Progenitor cell of endocrine pancreas (in vitro differentiated cells): ENCODE measurements around the gene CD4. TPM values are rescaled to one million over a fixed set of nuclear protein-coding genes. Genes with fewer than 3 reads are reported as not detected.

Experiments
- DNase-seq: peaks from one replicate; pipeline ENCODE4 v3.0.0; 2021; ENCODE audit warnings: low spot score; ENCODE audit not compliant: unreplicated experiment
- H3K27ac Mint-ChIP-seq: 2 replicates; pipeline ENCODE4 v1.8.0; 2021; ENCODE audit warnings: mild to moderate bottlenecking, moderate library complexity, mixed read lengths
- H3K27me3 Mint-ChIP-seq: 2 replicates; pipeline ENCODE4 v1.8.0; 2021; ENCODE audit warnings: mixed read lengths
- H3K36me3 Mint-ChIP-seq: 2 replicates; pipeline ENCODE4 v1.8.0; 2022; ENCODE audit warnings: mixed read lengths; ENCODE audit not compliant: insufficient read depth
- H3K4me1 Mint-ChIP-seq: 2 replicates; pipeline ENCODE4 v1.8.0; 2021; ENCODE audit warnings: low read depth, mixed read lengths
- H3K4me3 Mint-ChIP-seq: 2 replicates; pipeline ENCODE4 v1.8.0; 2021; ENCODE audit warnings: low read depth, mild to moderate bottlenecking, moderate library complexity, mixed read lengths
- H3K9me3 Mint-ChIP-seq: 2 replicates; pipeline ENCODE4 v1.8.0; 2021; ENCODE audit warnings: low read depth, mixed read lengths
- CTCF ChIP-seq: fragments of 200-600 bp; sonication (generic); IDR thresholded peaks from one replicate; pipeline ENCODE4 v1.5.0; 2021; ENCODE audit warnings: antibody characterized with exemption, mild to moderate bottlenecking; ENCODE audit not compliant: unreplicated experiment
- total RNA-seq: library from RNA; stranded (reverse); gene quantifications from 2 replicates; pipeline ENCODE4 v1.2.1, GENCODE V29; 2021

Gene CD4
- total RNA-seq, 1 donor from 2014 or later: 1.5 TPM

GRCh38 chr12:6821591-6822425 lies 32.5 kb downstream of the CD4 start, which contains the start of gene GPR162:
GPR162 (plus strand) TSS chr12:6821821; CDS start chr12:6823899, 2,078 bp downstream.
- TF ChIP-seq CTCF: no peak
- H3K9me3 Mint-ChIP-seq: no peaks in the 10 kb centered on the region
- H3K36me3 Mint-ChIP-seq: no peaks in the 10 kb centered on the region
- H3K4me3 Mint-ChIP-seq: peak within 1 kb of the TSS; percentile 67
- peak within 1 kb of the TSS; percentile 47 for H3K27ac Mint-ChIP-seq
- peaks cover 24% of the 10 kb centered on the region for H3K4me1 Mint-ChIP-seq
- peaks cover 67% of the 10 kb centered on the region for H3K27me3 Mint-ChIP-seq
- DNase-seq: peak; percentile 59

GRCh38 chr12:6822426-6823135 lies 33.3 kb downstream of the CD4 start:
- H3K36me3 Mint-ChIP-seq: no peaks in the 10 kb centered on the region
- H3K27me3 Mint-ChIP-seq: peaks cover 71% of the 10 kb centered on the region
- DNase-seq: no peak
- no peak overlapping the region for H3K4me3 Mint-ChIP-seq
- peaks cover 26% of the 10 kb centered on the region for H3K4me1 Mint-ChIP-seq
- H3K27ac Mint-ChIP-seq: no peak overlapping the region
- H3K9me3 Mint-ChIP-seq: no peaks in the 10 kb centered on the region
- no peak for TF ChIP-seq CTCF

GRCh38 chr12:6823182-6824084 lies 34.1 kb downstream of the CD4 start:
- no peak for DNase-seq
- H3K27me3 Mint-ChIP-seq: peaks cover 70% of the 10 kb centered on the region
- peaks cover 24% of the 10 kb centered on the region for H3K4me1 Mint-ChIP-seq
- H3K36me3 Mint-ChIP-seq: no peaks in the 10 kb centered on the region
- H3K4me3 Mint-ChIP-seq: no peak overlapping the region
- no peak overlapping the region for H3K27ac Mint-ChIP-seq
- no peaks in the 10 kb centered on the region for H3K9me3 Mint-ChIP-seq
- TF ChIP-seq CTCF: no peak

- DNase-seq: no peak
- no peak overlapping the region for H3K27ac Mint-ChIP-seq
- no peaks in the 10 kb centered on the region for H3K36me3 Mint-ChIP-seq
- TF ChIP-seq CTCF: no peak
- no peak overlapping the region for H3K4me3 Mint-ChIP-seq
- peaks cover 69% of the 10 kb centered on the region for H3K27me3 Mint-ChIP-seq
- H3K9me3 Mint-ChIP-seq: no peaks in the 10 kb centered on the region
- H3K4me1 Mint-ChIP-seq: peaks cover 22% of the 10 kb centered on the region
Observed at GRCh38 chr12:6824085-6824775, 34.9 kb downstream of the CD4 start.
